ENCODE data around the gene GPRIN2. TPM values are rescaled to one million over a fixed set of nuclear protein-coding genes. Genes with fewer than 3 reads are reported as not detected.

Gene GPRIN2
- polyA plus RNA-seq, 1 of the 3 experiments (the other 2 are of a cell fraction), result 0.03 TPM

GRCh38 chr10:46550076-46550790 lies 6.2 kb downstream of the GPRIN2 start:
- Histone ChIP-seq H3K4me3 (ENCODE audit: low read depth in 2 of 2, low read length in 1 of 2) (no peak overlapping the region), H3K36me3 (replicated peaks in 1 of 2; ENCODE audit: control insufficient read depth in 1 of 2, insufficient read depth in 2 of 2, low read length in 1 of 2) (no peaks in the 10 kb centered on the region), H2AFZ (ENCODE audit: low read depth) (no peak overlapping the region), H3K9ac (no peak overlapping the region), H4K20me1 (ENCODE audit: insufficient read depth) (no peaks in the 10 kb centered on the region), H3K4me1 (ENCODE audit: control insufficient read depth in 1 of 2, insufficient read depth in 2 of 2, low read depth in 1 of 2, low read length in 1 of 2) (no peaks in the 10 kb centered on the region; a peak in 1 of 4 replicates), H3K27me3 (ENCODE audit: insufficient read depth) (no peaks in the 10 kb centered on the region; the same call in 1 of the 2 replicates), H3K79me2 (ENCODE audit: insufficient read depth) (no peaks in the 10 kb centered on the region), H3K9me2 (no peaks in the 10 kb centered on the region), H3K9me3 (no peaks in the 10 kb centered on the region), H3K27ac (ENCODE audit: low read depth in 2 of 2, low read length in 1 of 2) (no peak overlapping the region), H3F3A (replicated peaks; ENCODE audit: insufficient read depth) (no peaks in the 10 kb centered on the region), H3K4me2 (no peak overlapping the region)
- WGBS (ENCODE audit: low lambda C conversion rate), result 67% methylated on average over 15 of the region's 20 CpGs
- POLR2A ChIA-PET, result interaction anchor here (0.7 kb wide), 1 partner anchor 1671 kb away, joined by 3 read pairs; no protein-coding TSS in a partner anchor
- CTCF ChIA-PET, result interaction anchor here (1.4 kb wide), 1 partner anchor 10 kb away, joined by 5 read pairs; no protein-coding TSS in a partner anchor
- TF ChIP-seq JUND (IDR thresholded peaks at IDR 0.05), result no peak
- TF ChIP-seq, protein P1, sequence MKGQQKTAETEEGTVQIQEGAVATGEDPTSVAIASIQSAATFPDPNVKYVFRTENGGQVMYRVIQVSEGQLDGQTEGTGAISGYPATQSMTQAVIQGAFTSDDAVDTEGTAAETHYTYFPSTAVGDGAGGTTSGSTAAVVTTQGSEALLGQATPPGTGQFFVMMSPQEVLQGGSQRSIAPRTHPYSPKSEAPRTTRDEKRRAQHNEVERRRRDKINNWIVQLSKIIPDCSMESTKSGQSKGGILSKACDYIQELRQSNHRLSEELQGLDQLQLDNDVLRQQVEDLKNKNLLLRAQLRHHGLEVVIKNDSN (IDR thresholded peaks at IDR 0.05; ENCODE audit: borderline replicate concordance, low read depth), result no peak
- no peak for TF ChIP-seq SMC3 (IDR thresholded peaks at IDR 0.05; ENCODE audit: low read depth, low read length)
- no peak for TF ChIP-seq EZH2phosphoT487 (IDR thresholded peaks at IDR 0.05; ENCODE audit: borderline replicate concordance, low read depth)
- TF ChIP-seq RXRA (IDR thresholded peaks at IDR 0.05; ENCODE audit: borderline replicate concordance, low read depth), result no peak
- TF ChIP-seq RFX5 (IDR thresholded peaks at IDR 0.05; ENCODE audit: low read length), result no peak
- no peak for TF ChIP-seq ELF1 (IDR thresholded peaks at IDR 0.05)
- no peak for TF ChIP-seq GABPA (IDR thresholded peaks at IDR 0.05; ENCODE audit: low read depth)
- TF ChIP-seq REST (IDR thresholded peaks at IDR 0.05; ENCODE audit: low read depth, low read length), result no peak
- TF ChIP-seq FOSL2 (IDR thresholded peaks at IDR 0.05; ENCODE audit: borderline replicate concordance, low read depth), result no peak
- no peak for TF ChIP-seq YY1 (IDR thresholded peaks at IDR 0.05; ENCODE audit: low read depth)
- no peak for TF ChIP-seq FOXJ3 (CRISPR knock-in tag; IDR thresholded peaks at IDR 0.05)
- no peak for TF ChIP-seq FOXM1 (IDR thresholded peaks at IDR 0.05; ENCODE audit: low read depth)
- no peak for TF ChIP-seq MXI1 (IDR thresholded peaks at IDR 0.05; ENCODE audit: low read depth, low read length)
- peak; percentile 50 for DNase-seq

Data from SK-N-SH (cell line).